ENCODE data around the gene SERPINC1.
"Not testable (repeated sequence)": the region's sequence is repeated elsewhere in the genome, so short reads cannot be mapped to it uniquely, and the experiment has no call there.

SERPINC1 gene

DNA sequence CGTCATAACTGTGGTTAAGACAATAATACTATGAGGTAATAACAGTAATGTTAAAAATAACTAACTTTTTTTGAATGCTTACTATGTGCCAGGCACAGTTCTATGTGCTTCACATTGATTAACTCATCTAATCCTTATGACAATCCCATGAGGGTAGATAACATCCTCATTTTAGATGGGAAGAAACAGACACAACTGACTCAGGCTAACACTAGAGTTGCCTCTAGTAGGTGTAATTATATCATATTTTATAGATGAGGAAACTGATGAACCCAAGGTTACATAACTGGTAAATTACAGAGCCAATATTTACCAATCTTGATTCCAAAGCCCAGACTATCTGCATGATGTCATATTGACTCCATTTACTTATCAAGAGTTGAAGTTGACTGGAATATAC is 23.5 kb downstream of the SERPINC1 start:
- no peak for DNase-seq (ENCODE audit: low read depth)
- H3K4me3 ChIP-seq (ENCODE audit: low read depth, low read length), result no peak overlapping the region
- TF ChIP-seq CTCF (conservative IDR thresholded peaks at IDR 0.05; ENCODE audit: low read depth, low read length), result no peak

- no peak for TF ChIP-seq CTCF (conservative IDR thresholded peaks at IDR 0.05; ENCODE audit: low read depth, low read length)
- no peak for DNase-seq (ENCODE audit: low read depth)
- no peak overlapping the region for H3K4me3 ChIP-seq (ENCODE audit: low read depth, low read length)
Observed at GRCh38 chr1:173889885-173890284, 27.2 kb downstream of the SERPINC1 start.

DNA sequence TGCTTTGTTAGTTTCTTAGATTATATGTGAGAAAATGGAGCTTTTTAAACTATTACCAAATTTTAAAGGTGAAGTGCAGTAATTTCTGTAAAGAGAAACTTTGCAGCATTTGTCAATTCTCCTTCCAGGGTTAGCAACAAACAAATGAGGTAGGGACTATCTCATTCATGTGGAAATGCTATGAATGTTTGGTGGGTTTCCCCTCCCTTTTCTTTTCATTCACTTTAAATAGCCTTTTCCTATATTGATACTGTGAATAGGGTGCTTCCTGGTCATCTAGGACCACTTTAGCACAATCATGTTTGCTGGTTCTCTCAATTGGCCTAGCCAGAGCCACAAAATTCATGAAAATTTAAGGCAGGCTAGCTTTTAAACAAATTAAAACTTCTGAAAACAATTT is 28.4 kb downstream of the SERPINC1 start:
- H3K4me3 ChIP-seq (ENCODE audit: low read depth, low read length), result no peak overlapping the region
- no peak for TF ChIP-seq CTCF (conservative IDR thresholded peaks at IDR 0.05; ENCODE audit: low read depth, low read length)

GRCh38 chr1:173887627-173888026 is 29.5 kb downstream of the SERPINC1 start:
- no peak for TF ChIP-seq CTCF (conservative IDR thresholded peaks at IDR 0.05; ENCODE audit: low read depth, low read length)
- H3K4me3 ChIP-seq (ENCODE audit: low read depth, low read length), result no peak overlapping the region
- DNase-seq (ENCODE audit: low read depth), result no peak

More for the DNA sequence above, 28.4 kb downstream of the SERPINC1 start:
- no peak for DNase-seq (ENCODE audit: low read depth)

GRCh38 chr1:173886746-173887611 is 30.1 kb downstream of the SERPINC1 start:
- H3K4me3 ChIP-seq (ENCODE audit: low read depth, low read length), result no peak overlapping the region
- TF ChIP-seq CTCF (conservative IDR thresholded peaks at IDR 0.05; ENCODE audit: low read depth, low read length), result no peak
- no peak for DNase-seq (ENCODE audit: low read depth)

- DNase-seq (ENCODE audit: low read depth), result no peak
- no peak overlapping the region for H3K4me3 ChIP-seq (ENCODE audit: low read depth, low read length)
- TF ChIP-seq CTCF (conservative IDR thresholded peaks at IDR 0.05; ENCODE audit: low read depth, low read length), result no peak
Observed at GRCh38 chr1:173884701-173885100, 32.4 kb downstream of the SERPINC1 start.

GRCh38 chr1:173881117-173881516 is 36.0 kb downstream of the SERPINC1 start:
- not testable (repeated sequence) for DNase-seq (ENCODE audit: low read depth); H3K4me3 ChIP-seq (ENCODE audit: low read depth, low read length)

Data from choroid plexus epithelial cell (primary cell).